Measurements from ENCODE around the gene UGGT2.

DNA sequence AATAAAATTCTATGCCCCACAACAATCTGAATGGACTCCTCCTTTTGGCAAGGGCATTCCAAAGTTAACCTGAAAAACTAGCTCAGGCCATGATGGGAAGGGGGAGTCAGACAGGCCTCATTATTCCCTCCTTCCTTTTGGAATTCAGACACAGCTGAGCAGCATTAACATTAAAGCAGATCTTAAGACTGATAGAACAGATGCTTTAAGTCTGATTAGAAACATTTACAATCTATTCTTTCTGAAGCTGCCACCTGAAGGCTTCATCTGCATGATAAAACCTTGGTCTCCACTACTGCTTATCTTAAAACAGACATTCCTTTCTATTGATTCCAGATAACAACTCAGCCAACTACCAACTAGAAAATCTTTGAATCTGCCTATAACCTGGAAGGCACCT, 98.9 kb downstream of the UGGT2 start:
- TF ChIP-seq, protein P1, sequence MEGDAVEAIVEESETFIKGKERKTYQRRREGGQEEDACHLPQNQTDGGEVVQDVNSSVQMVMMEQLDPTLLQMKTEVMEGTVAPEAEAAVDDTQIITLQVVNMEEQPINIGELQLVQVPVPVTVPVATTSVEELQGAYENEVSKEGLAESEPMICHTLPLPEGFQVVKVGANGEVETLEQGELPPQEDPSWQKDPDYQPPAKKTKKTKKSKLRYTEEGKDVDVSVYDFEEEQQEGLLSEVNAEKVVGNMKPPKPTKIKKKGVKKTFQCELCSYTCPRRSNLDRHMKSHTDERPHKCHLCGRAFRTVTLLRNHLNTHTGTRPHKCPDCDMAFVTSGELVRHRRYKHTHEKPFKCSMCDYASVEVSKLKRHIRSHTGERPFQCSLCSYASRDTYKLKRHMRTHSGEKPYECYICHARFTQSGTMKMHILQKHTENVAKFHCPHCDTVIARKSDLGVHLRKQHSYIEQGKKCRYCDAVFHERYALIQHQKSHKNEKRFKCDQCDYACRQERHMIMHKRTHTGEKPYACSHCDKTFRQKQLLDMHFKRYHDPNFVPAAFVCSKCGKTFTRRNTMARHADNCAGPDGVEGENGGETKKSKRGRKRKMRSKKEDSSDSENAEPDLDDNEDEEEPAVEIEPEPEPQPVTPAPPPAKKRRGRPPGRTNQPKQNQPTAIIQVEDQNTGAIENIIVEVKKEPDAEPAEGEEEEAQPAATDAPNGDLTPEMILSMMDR (IDR thresholded peaks at IDR 0.05) = no peak
- TF ChIP-seq POLR2A (IDR thresholded peaks at IDR 0.05) = no peak

All from lower leg skin (tissue), 3 donors.